GM12892 (cell line): Measurements from ENCODE around the gene GP9.

Experiments
- POLR2A ChIP-seq: IDR thresholded peaks from 2 replicates; pipeline ENCODE4 v1.6.1; 2011; ENCODE audit warnings: low read depth, low read length, control low read depth
- POLR2AphosphoS5 ChIP-seq: IDR thresholded peaks from 2 replicates; pipeline ENCODE4 v1.6.1; 2011; ENCODE audit warnings: low read depth, low read length, control low read depth

- TF ChIP-seq POLR2AphosphoS5 (no peak), POLR2A (no peak)
Observed at GRCh38 chr3:129046732-129047552, 13.6 kb upstream of the GP9 start.
